Endothelial cell (in vitro differentiated cells): ENCODE data around the gene SH3RF1. TPM values are rescaled to one million over a fixed set of nuclear protein-coding genes. Genes with fewer than 3 reads are reported as not detected.
A peak's percentile ranks its signal among the peaks of the same experiment; 100 is the strongest.

ENCODE experiments used
- DNase-seq: peaks from one replicate; pipeline ENCODE4 v3.0.0; 2021; ENCODE audit warnings: low spot score
- H3K27ac Mint-ChIP-seq: one replicate; pipeline ENCODE4 v1.8.0; 2021; ENCODE audit warnings: mixed read lengths, inconsistent platforms; ENCODE audit not compliant: unreplicated experiment
- H3K27me3 Mint-ChIP-seq: one replicate; pipeline ENCODE4 v1.8.0; 2021; ENCODE audit warnings: mild to moderate bottlenecking, moderate library complexity, mixed read lengths, inconsistent platforms; ENCODE audit not compliant: unreplicated experiment
- H3K36me3 Mint-ChIP-seq: one replicate; pipeline ENCODE4 v1.8.0; 2021; ENCODE audit warnings: mild to moderate bottlenecking, low read depth, mixed read lengths, inconsistent platforms; ENCODE audit not compliant: unreplicated experiment
- H3K4me1 Mint-ChIP-seq: one replicate; pipeline ENCODE4 v1.8.0; 2021; ENCODE audit warnings: mild to moderate bottlenecking, mixed read lengths, inconsistent platforms; ENCODE audit not compliant: unreplicated experiment
- H3K4me3 Mint-ChIP-seq: one replicate; pipeline ENCODE4 v1.8.0; 2021; ENCODE audit warnings: mild to moderate bottlenecking, mixed read lengths, inconsistent platforms; ENCODE audit not compliant: unreplicated experiment
- H3K9me3 Mint-ChIP-seq: one replicate; pipeline ENCODE4 v1.8.0; 2021; ENCODE audit warnings: mixed read lengths, inconsistent platforms; ENCODE audit not compliant: unreplicated experiment
- CTCF ChIP-seq: fragments of 200-600 bp; sonication (generic); IDR thresholded peaks from one replicate; pipeline ENCODE4 v1.5.0; 2021; ENCODE audit warnings: antibody characterized with exemption; ENCODE audit not compliant: unreplicated experiment
- total RNA-seq: library from RNA; stranded (reverse); fragmentation: NEBNext Ultra II Directional; extraction: Animal tissue kit (Norgen Biotek cat#: 25700); gene quantifications from one replicate; pipeline ENCODE4 v1.2.1, GENCODE V29; 2021; ENCODE audit not compliant: unreplicated experiment

Gene SH3RF1
- total RNA-seq, 1 donor from 2014 or later = 23.5 TPM

- no peak for TF ChIP-seq CTCF
- H3K27ac Mint-ChIP-seq = no peak overlapping the region
- no peak overlapping the region for H3K4me3 Mint-ChIP-seq
- peaks cover 29% of the 10 kb centered on the region for H3K36me3 Mint-ChIP-seq
- no peak for DNase-seq
- no peaks in the 10 kb centered on the region for H3K9me3 Mint-ChIP-seq
- peaks cover 6% of the 10 kb centered on the region for H3K27me3 Mint-ChIP-seq
- H3K4me1 Mint-ChIP-seq = peaks cover 58% of the 10 kb centered on the region
Measured at GRCh38 chr4:169263791-169264392, 6.9 kb downstream of the SH3RF1 start.

- peak overlapping the region; percentile 13 for H3K27ac Mint-ChIP-seq
- peaks cover 25% of the 10 kb centered on the region for H3K36me3 Mint-ChIP-seq
- no peaks in the 10 kb centered on the region for H3K9me3 Mint-ChIP-seq
- H3K4me1 Mint-ChIP-seq = peaks cover 66% of the 10 kb centered on the region
- peaks cover 6% of the 10 kb centered on the region for H3K27me3 Mint-ChIP-seq
- TF ChIP-seq CTCF = no peak
- H3K4me3 Mint-ChIP-seq = peak overlapping the region; percentile 48
- DNase-seq = no peak
Measured at GRCh38 chr4:169260217-169260866, 10.4 kb downstream of the SH3RF1 start.

- Mint-ChIP-seq H3K36me3 (peaks cover 16% of the 10 kb centered on the region), H3K4me3 (no peak overlapping the region), H3K27me3 (peaks cover 6% of the 10 kb centered on the region), H3K9me3 (no peaks in the 10 kb centered on the region), H3K4me1 (peaks cover 64% of the 10 kb centered on the region), H3K27ac (no peak overlapping the region)
- DNase-seq = no peak
- no peak for TF ChIP-seq CTCF
Measured at GRCh38 chr4:169259271-169259670, 11.5 kb downstream of the SH3RF1 start.

- H3K9me3 Mint-ChIP-seq = no peaks in the 10 kb centered on the region
- H3K27ac Mint-ChIP-seq = peak overlapping the region; percentile 68
- no peak for TF ChIP-seq CTCF
- no peak for DNase-seq
- no peak overlapping the region for H3K4me3 Mint-ChIP-seq
- peaks cover 6% of the 10 kb centered on the region for H3K27me3 Mint-ChIP-seq
- H3K4me1 Mint-ChIP-seq = peaks cover 61% of the 10 kb centered on the region
- H3K36me3 Mint-ChIP-seq = peaks cover 5% of the 10 kb centered on the region
Measured at GRCh38 chr4:169258141-169258540, 12.6 kb downstream of the SH3RF1 start.
